Endothelial cell of umbilical vein (primary cell): ENCODE measurements around the gene ABCD1. TPM values are rescaled to one million over a fixed set of nuclear protein-coding genes. Genes with fewer than 3 reads are reported as not detected.

Experiments
- BruUV-seq: library from RNA; stranded (reverse); fragments of 400-500 nt; replicated peaks from 2 replicates; lab custom pipeline; 2021; lab: Mats Ljungman, UMichigan
- CTCF ChIA-PET: fragments of 300-600, 350-600 bp; sonication (Branson Sonifier 250); formaldehyde crosslinking; loops from one replicate; lab custom pipeline; 2021; ENCODE audit warnings: antibody characterized with exemption, inconsistent platforms; lab: Charles Lee
- POLR2A ChIA-PET: fragments of 300-600, 350-600 bp; sonication (Branson Sonifier 250); formaldehyde crosslinking; loops from one replicate; lab custom pipeline; 2021; ENCODE audit warnings: antibody characterized with exemption, inconsistent platforms; lab: Charles Lee
- DNase-seq: peaks from one replicate; pipeline ENCODE4 v3.0.0-alpha.2; 2011; ENCODE audit warnings: low read depth, low spot score
- FAIRE-seq: peaks from 2 replicates; lab custom pipeline; 2011; peaks lifted over from hg19 to GRCh38; lab: Jason Lieb, UNC
- H2AFZ ChIP-seq: 2 replicates; pipeline ENCODE4 v1.6.0; 2012; ENCODE audit warnings: low read depth, low read length, control low read depth, inconsistent platforms
- H3K27ac ChIP-seq: 2 replicates; pipeline ENCODE4 v1.5.1; 2011; ENCODE audit warnings: low read depth, mild to moderate bottlenecking, control low read depth, low read length, moderate library complexity; ENCODE audit not compliant: insufficient read depth
- H3K27me3 ChIP-seq, 2 experiments: 2 replicates each; pipeline versions ENCODE4 v1.6.0 to v1.6.1; 2011; ENCODE audit warnings: low read length in 2 of 2, mixed read lengths in 1 of 2; ENCODE audit not compliant: control insufficient read depth in 2 of 2, insufficient read depth in 2 of 2
- H3K36me3 ChIP-seq, 2 experiments: 2 replicates in 1 of 2; 3 replicates in 1 of 2; pipeline ENCODE4 v1.5.1; 2011; ENCODE audit warnings: low read length in 2 of 2, mild to moderate bottlenecking in 1 of 2, moderate library complexity in 1 of 2; ENCODE audit not compliant: control insufficient read depth in 2 of 2, insufficient read depth in 2 of 2; ENCODE audit errors: extremely low read depth in 1 of 2
- H3K4me1 ChIP-seq: 3 replicates; pipeline ENCODE4 v1.5.1; 2011; ENCODE audit warnings: mild to moderate bottlenecking, low read length; ENCODE audit not compliant: control insufficient read depth, insufficient read depth; ENCODE audit errors: extremely low read depth
- H3K4me2 ChIP-seq: 2 replicates; pipeline ENCODE4 v1.6.1; 2011; ENCODE audit warnings: low read length, control low read depth, mixed read lengths; ENCODE audit not compliant: insufficient read depth
- H3K4me3 ChIP-seq, 3 experiments: fragments of 200-600 bp in 1 of 3; sonication (generic), shearing (Covaris generic) in 1 of 3; replicated peaks in 1 of 3; 2 replicates each; pipeline ENCODE4 v1.5.1; 2011 to 2016; ENCODE audit warnings: control low read depth in 3 of 3, low read length in 3 of 3, mild to moderate bottlenecking in 2 of 3, inconsistent platforms in 1 of 3, low read depth in 1 of 3, moderate library complexity in 1 of 3; ENCODE audit not compliant: insufficient read depth in 1 of 3
- H3K79me2 ChIP-seq: 2 replicates; pipeline ENCODE4 v1.6.0; 2012; ENCODE audit warnings: low read length, inconsistent platforms; ENCODE audit not compliant: control insufficient read depth, insufficient read depth
- H3K9ac ChIP-seq: replicated peaks from 2 replicates; pipeline ENCODE3; 2011; ENCODE audit warnings: low read length, control low read depth; ENCODE audit not compliant: insufficient read depth; ENCODE audit errors: extremely low read depth
- H3K9me1 ChIP-seq: replicated peaks from 3 replicates; pipeline ENCODE4 v1.6.0; 2011; ENCODE audit warnings: mild to moderate bottlenecking, low read length; ENCODE audit not compliant: control insufficient read depth, insufficient read depth; ENCODE audit errors: extremely low read depth
- H3K9me3 ChIP-seq: replicated peaks from 2 replicates; pipeline ENCODE4 v1.5.1; 2012; ENCODE audit warnings: low read length, inconsistent platforms; ENCODE audit not compliant: control insufficient read depth, insufficient read depth
- H4K20me1 ChIP-seq: replicated peaks from 2 replicates; pipeline ENCODE3; 2011; ENCODE audit warnings: mild to moderate bottlenecking, low read length; ENCODE audit not compliant: control insufficient read depth, insufficient read depth; ENCODE audit errors: extremely low read depth
- CTCF ChIP-seq, 2 donors: IDR thresholded peaks; 1 replicate in 1 of 2; 2 replicates in 1 of 2; pipeline ENCODE4 v1.5.1; 2011; ENCODE audit warnings: low read length in 2 of 2, mild to moderate bottlenecking in 2 of 2, moderate library complexity in 2 of 2, control low read depth in 1 of 2, inconsistent platforms in 1 of 2, low read depth in 1 of 2; ENCODE audit not compliant: insufficient read depth in 1 of 2; ENCODE audit errors: extremely low read depth in 1 of 2
- EZH2 ChIP-seq: IDR thresholded peaks from 2 replicates; pipeline ENCODE4 v1.6.1; 2012; ENCODE audit warnings: borderline replicate concordance, low read depth, mild to moderate bottlenecking, moderate library complexity, low read length, inconsistent platforms; ENCODE audit not compliant: severe bottlenecking
- FOS ChIP-seq: IDR thresholded peaks from 2 replicates; pipeline ENCODE4 v1.6.1; 2011; ENCODE audit warnings: mild to moderate bottlenecking, low read length, moderate library complexity, borderline replicate concordance; ENCODE audit not compliant: insufficient read depth
- GATA2 ChIP-seq: IDR thresholded peaks from 2 replicates; pipeline ENCODE4 v1.7.0; 2011; ENCODE audit warnings: low read depth, mild to moderate bottlenecking, moderate library complexity, mixed read lengths, low read length; ENCODE audit not compliant: insufficient read length, insufficient read depth
- JUN ChIP-seq: IDR thresholded peaks from 2 replicates; pipeline ENCODE4 v1.6.1; 2011; ENCODE audit warnings: borderline replicate concordance, low read depth; ENCODE audit not compliant: insufficient read length, insufficient read depth
- MAX ChIP-seq: IDR thresholded peaks from 2 replicates; pipeline ENCODE4 v1.6.1; 2011; ENCODE audit not compliant: insufficient read depth, insufficient read length
- MYC ChIP-seq: IDR thresholded peaks from one replicate; pipeline ENCODE4 v1.6.1; 2011; ENCODE audit warnings: mild to moderate bottlenecking, low read depth, low read length
- POLR2A ChIP-seq: IDR thresholded peaks from 2 replicates; pipeline ENCODE4 v1.6.1; 2012; ENCODE audit warnings: low read depth, mild to moderate bottlenecking, control low read depth, low read length
- POLR2AphosphoS5 ChIP-seq: IDR thresholded peaks from 2 replicates; pipeline ENCODE4 v1.6.1; 2012; ENCODE audit warnings: low read depth, mild to moderate bottlenecking, control low read depth, low read length, moderate library complexity; ENCODE audit not compliant: insufficient read depth
- dilution Hi-C: fragments of 300-500 bp; cut with MboI; formaldehyde crosslinking; loops from one replicate; pipeline ENCODE4 v1.15.0; 2019; ENCODE audit warnings: low sequenced_read_pairs; ENCODE audit not compliant: extremely low pct_ligation_motif_present
- intact Hi-C: fragments of 100-400 bp; cut with micrococcal nuclease; formaldehyde crosslinking; loops from one replicate; pipeline ENCODE4 v1.10.0; 2022
- polyA plus RNA-seq, 4 experiments: library from polyadenylated mRNA; depleted of rRNA in 3 of 4; stranded (reverse) in 3 of 4; unstranded in 1 of 4; fragments of >200 nt; gene quantifications; 2 replicates each; pipeline versions ENCODE4 v1.2.1 to v1.2.3, GENCODE V29; 2011 to 2012; ENCODE audit warnings: missing spikeins in 1 of 4
- total RNA-seq: library from RNA; stranded (reverse); gene quantifications from 2 replicates; pipeline ENCODE4 v1.2.3, GENCODE V29; 2021

Gene ABCD1
- total and polyA plus RNA-seq, 2 donors (not counting 3 experiments of a cell fraction or from before 2014, with no cell fraction given), result 9.1 to 12.9 TPM

GRCh38 chrX:153692611-153693156 is 32.0 kb upstream of the ABCD1 start:
- Histone ChIP-seq H3K27me3 (no peaks in the 10 kb centered on the region), H3K9ac (no peak overlapping the region), H3K4me2 (no peak overlapping the region), H3K27ac (no peak overlapping the region), H3K79me2 (no peaks in the 10 kb centered on the region), H3K9me1 (no peaks in the 10 kb centered on the region), H3K4me3 (no peak overlapping the region), H4K20me1 (no peaks in the 10 kb centered on the region), H2AFZ (no peak overlapping the region), H3K36me3 (peaks cover 0 to 3% of the 10 kb centered on the region in 2 experiments), H3K4me1 (peaks cover 4% of the 10 kb centered on the region), H3K9me3 (no peaks in the 10 kb centered on the region)
- intact Hi-C loops (no loop called here), dilution Hi-C loops (no loop called here)
- FAIRE-seq (no peak), DNase-seq (no peak)
- ChIA-PET POLR2A (no interaction called here), CTCF (no interaction called here)
- BruUV-seq, result no TSS peak
- TF ChIP-seq POLR2AphosphoS5 (no peak), MAX (no peak), MYC (no peak), EZH2 (no peak), GATA2 (no peak), CTCF (IDR thresholded peaks at IDR 0.05; ENCODE audit: extremely low read depth in 1 of 2, insufficient read depth in 1 of 2, low read depth in 1 of 2, low read length in 2 of 2) (no peak), FOS (no peak), JUN (no peak), POLR2A (no peak)
